HG02943 (cell line): ENCODE data around the gene SNX33.

Experiments used
- ATAC-seq: cut with Tn5 transposase; IDR thresholded peaks from one replicate; pipeline ENCODE4 v1.9.1; 2021; ENCODE audit warnings: mild to moderate bottlenecking, low read depth, moderate library complexity; ENCODE audit not compliant: unreplicated experiment

Gene SNX33

DNA sequence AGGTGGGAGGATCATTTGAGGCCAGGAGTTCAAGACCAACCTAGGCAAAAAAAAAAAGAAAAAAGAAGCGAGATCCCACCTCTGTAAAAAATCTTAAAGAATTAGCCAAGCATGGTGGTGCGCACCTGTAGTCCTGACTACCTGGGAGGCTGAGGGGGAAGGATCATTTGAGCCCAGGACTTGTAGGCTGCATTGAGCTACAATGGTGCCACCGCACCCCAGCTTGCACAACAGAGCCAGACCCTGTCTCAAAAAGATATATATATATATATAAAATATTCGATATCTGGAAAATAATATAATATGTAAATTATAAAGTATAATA is 6.6 kb upstream of the SNX33 start:
- no peak for ATAC-seq

DNA sequence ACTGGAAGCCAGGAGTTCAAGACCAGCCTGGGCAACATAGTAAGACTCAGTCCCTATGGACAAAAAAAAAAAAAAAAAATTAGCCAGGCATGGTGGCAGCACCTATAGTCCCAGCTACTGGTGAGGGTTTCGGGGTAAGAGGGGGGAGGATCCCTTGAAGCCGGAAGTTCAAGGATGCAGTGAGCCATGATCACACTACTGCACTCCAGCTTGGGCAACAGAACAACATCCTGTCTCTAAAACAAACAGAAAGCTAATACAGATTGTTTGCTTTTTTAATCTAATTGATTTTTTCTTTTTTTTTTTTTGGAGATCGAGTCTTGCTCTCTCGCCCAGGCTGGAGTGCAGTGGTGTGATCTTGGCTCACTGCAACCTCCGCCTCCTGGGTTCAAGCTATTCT is 6.1 kb upstream of the SNX33 start:
- ATAC-seq: no peak

DNA sequence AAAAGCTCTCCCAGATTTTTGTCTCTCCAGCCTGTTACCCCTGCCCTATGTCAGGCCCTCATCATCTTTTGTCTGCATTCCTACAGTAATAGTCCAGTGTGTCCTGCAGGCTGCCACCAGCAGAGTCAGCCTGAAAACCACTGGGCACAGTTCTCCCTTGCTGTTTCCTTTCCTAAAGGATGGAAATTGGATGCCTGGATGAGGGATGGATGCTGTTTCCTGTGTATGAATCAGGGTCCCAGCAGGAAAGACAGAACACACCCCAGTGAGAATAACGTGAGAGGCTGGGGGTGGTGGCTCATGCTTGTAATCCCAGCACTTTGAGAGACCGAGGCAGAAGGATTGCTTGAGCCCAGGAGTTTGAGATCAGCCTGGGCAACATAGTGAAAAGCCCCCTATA is 3.3 kb upstream of the SNX33 start:
- ATAC-seq: no peak

DNA sequence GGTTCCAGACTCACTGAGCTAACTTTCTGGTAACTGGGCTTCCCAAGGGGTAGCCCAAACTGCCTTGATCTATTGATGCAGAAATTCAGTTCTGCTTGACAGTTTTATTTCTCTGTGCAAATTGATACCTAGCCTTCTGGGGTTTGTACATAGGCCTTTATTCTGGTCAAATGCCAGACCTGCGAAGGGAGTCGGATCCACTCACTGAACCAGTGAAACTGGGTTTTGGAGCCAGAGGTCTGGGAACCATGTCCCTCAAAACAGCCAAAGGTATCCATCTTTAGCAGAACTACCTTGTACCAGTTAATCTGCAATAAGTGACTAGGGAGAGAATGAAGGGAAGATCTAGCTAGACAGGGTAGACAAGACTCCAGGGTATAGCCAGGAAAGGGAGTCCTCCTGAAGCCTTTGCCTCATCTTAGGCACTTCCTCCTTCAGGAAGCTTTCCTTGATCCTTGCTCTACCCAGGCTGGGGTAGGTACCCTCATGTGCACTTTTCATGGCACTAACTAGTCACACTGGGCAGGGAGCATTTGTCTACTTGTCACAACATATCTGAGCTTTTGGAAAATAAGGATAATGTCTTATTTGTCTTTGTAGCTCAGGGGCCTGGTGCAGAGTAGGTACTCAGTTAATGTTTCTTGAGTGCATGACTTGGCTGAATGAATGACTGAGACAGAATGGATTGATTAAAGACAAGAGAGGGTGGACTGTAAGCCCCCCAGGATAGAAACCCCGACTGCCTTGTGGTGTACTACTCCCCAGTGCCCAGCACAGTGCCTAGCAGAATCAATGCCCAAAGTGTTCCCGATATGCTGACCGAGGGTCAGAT is 1.4 kb upstream of the SNX33 start:
- ATAC-seq: no peak

DNA sequence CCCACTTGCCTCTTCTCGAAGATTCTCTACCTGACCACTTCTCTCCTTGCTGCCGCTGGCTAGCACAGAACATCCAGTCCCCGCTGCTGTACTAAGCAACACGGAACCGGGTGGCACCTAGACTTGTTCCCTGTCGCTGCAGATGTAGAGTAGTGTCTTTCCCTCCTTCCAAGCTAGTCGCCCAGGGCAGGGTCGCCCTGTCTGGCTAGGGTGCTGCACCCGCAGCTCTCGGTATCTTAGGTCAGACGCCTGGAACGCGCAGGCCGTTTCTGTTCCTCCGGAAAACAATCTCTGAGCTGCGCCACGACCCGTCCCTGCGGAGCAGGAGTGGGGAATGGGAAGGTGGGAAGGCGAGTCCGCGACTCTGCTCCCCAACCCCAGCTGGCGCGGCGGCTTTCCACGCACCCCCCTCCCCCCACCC is 758 bp upstream of the SNX33 start:
- no peak for ATAC-seq

DNA sequence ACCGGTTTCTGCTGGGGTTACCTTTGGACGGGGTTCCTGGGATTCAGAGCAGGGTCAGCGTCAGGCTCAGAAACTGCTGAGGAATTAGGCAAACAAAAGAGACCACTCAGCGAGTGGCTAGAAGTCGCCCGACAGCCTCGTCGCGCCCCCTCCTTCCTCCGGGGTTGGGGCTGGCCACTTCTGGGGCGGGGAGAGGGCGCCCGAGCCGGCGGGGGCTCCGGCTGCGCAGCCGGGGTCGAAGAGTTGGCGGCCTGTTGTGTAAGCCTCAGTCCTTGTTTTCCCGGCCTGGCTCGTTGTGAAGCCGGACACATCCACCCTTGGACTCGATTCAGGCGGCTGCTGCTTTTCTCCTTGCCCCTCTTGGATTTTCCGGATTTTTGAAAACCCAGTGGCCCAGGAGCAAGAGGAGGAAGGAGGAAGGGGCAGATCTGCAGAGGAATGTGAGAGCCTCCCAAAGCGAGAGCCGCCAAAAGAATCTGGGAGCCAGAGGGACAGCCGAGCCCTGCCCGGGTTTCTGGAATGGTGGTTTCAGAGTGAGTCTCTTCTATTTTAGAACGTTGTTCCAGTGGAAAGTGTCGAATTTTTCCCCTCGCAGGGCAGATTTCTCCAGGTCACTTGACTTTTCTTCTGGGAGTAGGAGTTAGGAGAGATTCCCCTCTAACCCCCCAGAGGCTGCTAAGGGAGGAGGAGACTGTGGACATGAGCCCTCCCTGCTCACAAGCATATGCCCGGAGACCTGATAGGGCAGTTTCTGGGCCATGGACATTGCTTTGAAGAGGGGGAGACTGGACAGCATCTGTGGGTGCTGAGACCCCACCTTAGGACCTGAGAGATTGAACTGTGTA is 666 bp downstream of the SNX33 start:
- no peak for ATAC-seq

DNA sequence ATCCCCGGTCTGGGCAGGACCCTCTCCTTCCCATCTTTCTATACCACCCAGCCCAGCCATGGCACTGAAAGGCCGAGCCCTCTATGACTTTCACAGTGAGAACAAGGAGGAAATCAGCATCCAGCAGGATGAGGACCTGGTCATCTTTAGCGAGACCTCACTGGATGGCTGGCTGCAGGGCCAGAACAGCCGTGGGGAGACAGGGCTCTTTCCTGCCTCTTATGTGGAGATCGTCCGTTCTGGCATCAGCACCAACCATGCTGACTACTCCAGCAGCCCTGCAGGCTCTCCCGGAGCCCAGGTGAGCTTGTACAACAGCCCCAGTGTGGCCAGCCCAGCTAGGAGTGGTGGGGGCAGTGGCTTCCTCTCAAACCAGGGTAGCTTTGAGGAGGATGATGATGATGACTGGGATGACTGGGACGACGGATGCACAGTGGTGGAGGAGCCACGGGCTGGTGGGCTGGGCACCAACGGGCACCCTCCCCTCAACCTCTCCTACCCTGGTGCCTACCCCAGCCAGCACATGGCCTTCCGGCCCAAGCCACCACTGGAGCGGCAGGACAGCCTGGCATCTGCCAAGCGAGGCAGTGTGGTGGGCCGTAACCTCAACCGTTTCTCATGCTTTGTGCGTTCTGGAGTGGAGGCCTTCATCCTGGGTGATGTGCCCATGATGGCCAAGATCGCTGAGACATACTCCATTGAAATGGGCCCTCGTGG is 1.5 kb downstream of the SNX33 start:
- ATAC-seq: no peak

DNA sequence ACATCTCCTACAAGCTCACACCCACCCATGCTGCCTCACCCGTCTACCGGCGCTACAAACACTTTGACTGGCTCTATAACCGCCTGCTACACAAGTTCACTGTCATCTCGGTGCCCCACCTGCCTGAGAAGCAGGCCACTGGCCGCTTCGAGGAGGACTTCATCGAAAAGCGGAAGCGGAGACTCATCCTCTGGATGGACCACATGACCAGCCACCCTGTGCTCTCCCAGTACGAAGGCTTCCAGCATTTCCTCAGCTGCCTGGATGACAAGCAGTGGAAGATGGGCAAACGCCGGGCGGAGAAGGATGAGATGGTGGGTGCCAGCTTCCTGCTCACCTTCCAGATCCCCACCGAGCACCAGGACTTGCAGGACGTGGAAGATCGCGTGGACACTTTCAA is 2.1 kb downstream of the SNX33 start:
- no peak for ATAC-seq

DNA sequence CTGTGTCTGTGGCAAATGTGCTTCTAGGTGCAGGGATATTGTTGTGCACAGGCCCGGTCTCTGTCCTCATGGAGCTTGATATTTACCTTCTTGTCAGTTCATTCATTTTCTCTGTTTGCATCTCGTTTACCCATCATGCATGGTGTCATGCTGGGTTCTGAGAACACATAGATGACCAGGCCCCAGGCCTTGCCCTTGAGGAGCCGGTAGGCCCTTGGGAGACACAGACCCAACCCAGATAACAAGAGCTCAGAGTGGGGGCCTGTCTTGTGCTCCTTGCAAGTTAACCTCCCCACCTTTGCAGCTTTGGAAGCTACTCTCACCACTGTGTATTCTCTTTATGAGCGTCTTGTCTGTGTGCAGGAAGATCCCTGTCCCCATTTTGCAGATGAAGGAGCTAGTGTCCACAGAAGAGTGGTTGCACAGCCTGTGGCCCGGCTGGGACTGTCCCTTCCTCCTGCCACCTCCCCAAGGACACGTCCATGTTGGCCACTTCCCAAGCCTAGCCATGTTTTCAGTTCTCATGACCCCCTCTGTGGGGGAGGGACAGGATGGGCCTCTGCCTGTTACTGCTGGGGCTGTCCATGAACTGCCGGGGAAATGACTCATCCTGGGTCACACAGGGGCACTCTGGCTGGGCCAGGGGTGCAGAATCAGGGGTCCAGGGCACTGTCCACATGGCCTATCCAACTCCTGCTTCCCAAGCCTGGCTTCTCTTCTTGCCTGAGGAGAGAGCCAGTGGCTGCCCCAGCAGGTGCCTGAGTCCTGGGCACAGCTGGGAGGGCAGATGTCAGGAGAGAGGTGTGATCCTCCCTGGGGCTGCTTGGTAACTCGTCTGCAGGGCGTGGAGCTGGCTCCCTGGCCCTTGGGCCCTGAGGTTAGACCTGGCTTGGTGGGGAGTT is 3.4 kb downstream of the SNX33 start:
- ATAC-seq: no peak

DNA sequence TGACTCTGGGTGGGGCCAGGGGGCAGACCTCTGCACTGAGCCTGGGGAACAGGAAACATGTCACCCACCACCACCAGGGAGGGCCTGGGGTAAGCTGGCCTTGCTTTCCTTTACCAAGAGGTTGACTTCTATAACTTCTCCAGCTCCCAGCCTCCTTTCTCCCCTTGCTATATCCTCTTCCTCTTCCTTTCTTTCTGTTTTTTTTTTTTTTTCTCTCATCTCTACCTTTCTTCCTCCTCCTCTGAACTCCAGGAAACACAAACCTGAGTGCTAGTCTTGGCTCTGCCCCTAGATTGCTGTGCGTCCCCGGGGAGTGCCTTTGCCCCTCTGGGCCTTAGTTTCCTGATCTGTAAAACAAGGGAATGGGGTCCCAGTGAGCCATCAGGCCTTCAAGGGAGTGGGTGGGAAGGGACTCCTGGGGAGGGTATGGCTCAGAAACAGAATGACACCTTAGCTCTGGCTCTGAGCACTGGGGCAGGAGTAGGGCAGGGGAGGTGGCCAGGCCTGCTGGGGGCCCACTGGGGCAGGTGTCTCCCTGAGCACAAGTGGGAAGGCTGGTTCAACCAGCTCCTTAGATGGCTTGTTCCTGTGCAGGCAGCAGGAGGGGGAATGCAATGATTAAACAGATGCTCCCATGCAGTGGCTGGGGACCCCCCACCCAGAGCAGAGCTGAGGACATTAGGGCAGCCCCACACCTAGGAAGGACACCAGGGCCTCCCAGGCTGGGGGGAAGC is 4.3 kb downstream of the SNX33 start:
- no peak for ATAC-seq

DNA sequence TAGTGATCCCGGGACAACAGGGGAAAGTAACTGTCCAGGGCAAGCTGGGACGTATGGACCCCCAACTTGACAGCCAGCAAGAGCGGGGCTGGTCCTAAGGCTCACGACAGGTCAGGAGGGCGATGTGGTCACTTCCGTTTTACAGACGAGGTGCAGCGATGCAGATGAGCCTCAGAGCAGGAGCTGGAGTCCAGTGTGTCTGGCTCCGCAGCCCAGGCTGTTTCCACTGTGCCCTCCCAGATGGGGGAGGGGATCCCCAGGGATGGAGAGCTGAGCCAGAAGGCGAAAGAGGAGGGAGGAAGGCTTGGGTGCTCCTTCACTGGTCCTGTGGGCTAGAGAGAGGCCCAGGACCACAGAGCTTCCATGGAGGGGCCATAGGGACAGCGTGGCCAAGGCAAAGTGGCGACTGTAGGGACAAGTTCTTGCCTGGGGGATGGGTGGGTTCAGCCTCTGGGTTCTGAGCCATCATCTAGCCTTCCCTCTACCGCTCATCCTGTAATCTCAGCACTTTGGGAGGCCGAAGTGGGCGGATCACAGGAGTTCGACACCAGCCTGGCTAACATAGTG is 5.7 kb downstream of the SNX33 start:
- no peak for ATAC-seq

DNA sequence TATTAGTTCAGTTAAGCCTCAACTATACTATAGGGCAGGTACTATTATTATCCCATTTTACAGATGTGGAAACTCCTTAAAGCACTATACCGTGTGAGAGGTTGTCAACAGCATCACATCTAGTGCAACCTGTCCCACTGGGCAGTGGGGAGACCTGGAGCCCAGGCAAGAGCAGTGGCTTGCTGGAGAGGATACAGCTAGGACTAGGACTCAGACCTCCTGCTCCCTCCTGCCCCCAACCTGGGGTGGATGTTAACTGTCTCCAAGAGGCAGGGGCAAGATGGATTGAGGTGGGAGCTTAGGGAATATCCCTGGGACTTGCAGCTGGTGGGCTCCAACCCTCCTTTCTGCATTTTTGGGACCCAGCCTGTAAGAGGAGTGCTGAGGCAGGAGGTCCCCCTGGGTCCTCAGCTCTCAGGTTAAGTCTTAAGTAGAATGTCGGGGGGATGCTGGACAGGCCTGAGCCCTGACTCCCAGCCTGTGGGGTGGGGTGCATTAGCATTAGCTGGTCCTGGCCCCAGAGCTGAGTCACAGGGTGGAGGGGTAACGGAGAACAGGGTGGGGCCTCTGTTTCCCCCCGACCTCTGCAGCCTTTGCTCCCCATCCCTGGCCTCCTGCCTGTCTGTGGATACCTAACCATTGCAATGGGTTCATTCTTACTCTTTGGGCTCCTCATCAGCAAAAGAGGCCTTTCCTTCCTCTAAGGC is 6.6 kb downstream of the SNX33 start:
- ATAC-seq: no peak

DNA sequence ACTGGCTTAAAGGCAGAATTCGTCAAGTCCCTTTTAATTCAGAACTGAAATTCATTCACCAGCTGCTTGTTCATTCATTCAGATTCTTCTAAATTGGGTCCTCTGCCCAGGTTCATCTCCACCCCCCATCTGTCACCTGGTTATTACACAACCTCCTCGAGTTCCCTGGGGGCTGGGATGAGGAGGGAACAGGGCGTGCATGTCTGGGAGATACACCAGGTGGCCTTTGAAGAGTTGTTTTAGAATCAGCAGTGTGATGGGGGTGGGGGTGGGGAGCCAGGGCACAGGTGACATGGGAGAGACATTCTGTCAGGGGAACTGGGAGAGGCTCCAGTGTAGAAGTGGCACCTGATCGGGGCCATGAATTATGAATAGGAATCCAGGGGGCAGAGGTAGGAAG is 8.2 kb downstream of the SNX33 start:
- no peak for ATAC-seq

DNA sequence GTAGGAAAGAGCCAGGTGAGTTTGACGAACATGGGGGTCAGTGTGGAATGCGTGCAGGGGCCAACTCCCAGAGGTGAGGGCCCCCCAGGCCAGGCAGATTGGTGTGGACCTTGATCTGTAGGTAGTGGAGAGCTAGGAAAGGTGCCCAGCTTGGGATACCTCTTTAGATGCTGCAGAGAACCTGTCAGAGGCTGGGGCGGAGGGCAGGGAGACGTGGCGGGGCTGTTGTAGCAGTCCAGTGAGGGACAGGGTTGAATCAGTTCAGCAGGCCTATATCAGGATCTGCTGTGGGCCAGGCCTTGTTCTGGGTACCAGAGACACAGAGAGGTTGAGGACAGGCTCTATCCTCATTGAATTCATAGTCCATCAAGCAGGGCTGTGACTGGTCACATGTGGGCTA is 8.6 kb downstream of the SNX33 start:
- ATAC-seq: no peak

DNA sequence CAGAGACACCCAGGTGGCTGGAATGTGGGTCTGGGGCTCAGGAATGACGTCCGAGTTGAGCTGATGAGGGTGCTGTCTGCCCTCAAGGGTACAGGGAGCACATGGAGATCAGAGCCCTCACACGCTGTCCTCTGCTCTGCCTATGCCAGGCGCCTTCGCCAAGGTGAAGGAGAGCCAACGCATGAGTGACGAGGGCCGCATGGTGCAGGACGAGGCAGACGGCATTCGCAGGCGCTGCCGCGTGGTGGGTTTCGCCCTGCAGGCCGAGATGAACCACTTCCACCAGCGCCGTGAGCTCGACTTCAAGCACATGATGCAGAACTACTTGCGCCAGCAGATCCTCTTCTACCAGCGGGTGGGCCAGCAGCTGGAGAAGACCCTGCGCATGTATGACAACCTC is 9.1 kb downstream of the SNX33 start:
- ATAC-seq: no peak

DNA sequence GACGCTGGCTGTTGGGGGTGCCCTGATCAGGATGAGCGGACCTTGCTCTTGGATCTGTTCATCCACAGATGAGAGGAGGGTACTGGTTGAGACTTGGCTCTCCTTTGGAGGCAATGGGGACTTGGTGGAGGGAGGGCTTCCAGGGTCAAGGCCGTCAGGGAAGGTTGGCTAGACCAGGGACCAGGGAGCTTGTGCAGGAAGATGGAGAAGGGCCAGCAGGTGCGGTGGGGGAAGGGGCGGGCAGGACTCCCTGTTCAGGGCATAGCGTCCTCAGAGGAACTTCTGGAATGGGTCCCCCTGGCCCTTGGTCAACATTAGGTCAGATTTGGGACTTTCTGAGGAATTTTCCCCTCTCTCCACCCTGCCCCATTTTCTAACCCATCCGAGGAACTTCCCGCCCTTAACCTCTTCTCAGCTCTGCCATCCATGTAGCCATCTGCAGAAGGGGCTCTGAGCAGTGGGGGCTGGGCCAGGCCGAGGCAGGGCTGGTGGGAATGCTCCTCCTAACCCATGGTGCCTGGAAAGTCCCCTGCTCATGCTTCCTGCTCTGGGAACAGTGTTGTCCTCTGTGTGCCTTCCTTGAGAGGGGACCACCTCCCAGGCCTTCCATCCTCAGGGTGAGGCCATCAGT is 11.5 kb downstream of the SNX33 start:
- no peak for ATAC-seq

DNA sequence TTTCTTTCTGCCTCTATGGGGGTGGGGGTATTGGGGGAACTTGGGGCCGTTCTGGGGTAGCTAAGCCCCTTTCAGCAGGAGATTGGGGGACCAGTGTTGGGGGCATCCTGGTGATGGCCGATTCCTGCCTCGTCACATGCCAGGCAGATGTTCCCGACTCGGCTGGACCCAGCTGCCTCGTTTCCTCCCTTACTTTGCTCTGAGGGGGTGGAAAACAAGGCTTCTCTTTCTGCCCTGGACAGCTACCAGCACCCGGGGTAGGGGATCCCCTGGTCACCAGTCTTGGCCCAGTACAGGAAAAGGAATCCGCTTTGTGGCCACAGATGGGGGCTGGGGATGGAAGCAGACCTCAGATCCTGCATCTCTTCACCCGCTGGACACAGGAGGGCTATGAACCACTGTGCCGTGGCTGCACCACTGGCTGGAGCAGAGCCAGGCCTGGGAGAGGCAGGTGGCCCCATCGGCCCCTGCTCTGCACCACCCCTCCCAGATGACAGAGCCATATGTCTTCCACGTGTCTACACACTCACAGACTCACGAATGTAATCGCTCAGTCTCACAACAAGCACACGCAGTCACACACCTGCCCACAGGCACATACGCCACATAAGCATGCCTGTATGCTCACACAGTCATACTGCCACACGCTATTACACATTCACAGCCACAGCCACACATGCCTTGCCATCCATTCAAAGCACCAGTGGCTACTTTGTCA is 12.4 kb downstream of the SNX33 start:
- ATAC-seq: no peak
